NCI-H2029 treated with DMSO at 0.1 percent for 48 hours (cell line): ENCODE data around the gene SNRPD3.

Source experiments
- DNase-seq: peaks from one replicate; lab custom pipeline; 2025; lab: John Stamatoyannopoulos, UW

SNRPD3 gene

DNA sequence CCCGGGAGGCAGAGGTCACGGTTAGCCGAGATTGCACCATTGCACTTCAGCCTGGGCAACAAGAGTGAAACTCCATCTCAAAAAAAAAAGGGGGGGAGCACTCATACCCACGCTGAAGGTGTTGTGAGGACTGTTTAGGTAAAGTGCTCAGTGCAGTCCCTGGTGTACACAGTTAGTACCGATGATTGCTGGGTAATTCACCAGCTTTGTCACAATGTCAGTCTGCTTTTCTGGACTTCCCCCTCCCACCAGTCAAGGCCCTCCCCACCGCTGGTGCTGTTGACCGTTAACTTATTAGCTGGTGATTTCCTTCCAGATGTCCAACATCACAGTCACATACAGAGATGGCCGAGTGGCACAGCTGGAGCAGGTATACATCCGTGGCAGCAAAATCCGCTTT, 11.9 kb downstream of the SNRPD3 start:
- no peak for DNase-seq

DNA sequence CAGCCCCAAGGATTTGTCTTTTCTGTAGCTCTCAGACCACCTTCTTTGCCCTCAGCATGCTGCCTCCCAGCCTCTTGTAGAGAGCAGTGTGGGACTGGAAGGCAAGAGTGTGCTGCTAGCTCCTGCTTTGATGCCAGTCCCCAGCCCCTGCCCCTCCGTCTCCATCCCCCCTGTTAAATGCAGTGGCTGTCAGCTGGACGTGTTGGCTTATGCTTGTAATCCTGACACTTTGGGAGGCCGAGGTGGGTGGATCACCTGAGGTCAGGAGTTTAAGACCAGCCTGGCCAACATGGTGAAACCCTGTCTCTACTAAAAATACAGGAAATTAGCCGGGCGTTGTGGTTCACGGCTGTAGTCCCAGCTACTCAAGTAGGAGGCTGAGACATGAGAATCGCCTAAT, 15.5 kb downstream of the SNRPD3 start:
- DNase-seq, result no peak

DNA sequence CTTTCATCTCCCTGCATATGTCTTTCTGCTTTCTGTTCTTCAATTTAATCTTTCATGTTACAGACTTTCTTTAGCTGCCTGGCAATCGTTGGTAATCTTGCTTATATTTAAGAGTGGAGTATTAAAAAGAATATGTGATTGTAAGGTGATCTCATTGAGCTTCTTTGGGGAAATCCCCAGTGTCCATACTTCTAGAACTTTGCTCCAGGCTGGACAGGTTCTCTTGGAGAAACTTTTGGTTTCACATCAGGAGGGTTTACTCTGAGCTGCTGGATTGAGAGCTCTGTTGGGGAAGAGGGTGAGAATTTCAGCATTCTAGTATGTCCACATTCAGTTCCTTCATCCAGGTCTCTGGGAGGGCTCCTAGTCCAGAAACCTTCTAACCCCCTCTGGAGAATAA, 21.0 kb downstream of the SNRPD3 start:
- DNase-seq, result no peak

DNA sequence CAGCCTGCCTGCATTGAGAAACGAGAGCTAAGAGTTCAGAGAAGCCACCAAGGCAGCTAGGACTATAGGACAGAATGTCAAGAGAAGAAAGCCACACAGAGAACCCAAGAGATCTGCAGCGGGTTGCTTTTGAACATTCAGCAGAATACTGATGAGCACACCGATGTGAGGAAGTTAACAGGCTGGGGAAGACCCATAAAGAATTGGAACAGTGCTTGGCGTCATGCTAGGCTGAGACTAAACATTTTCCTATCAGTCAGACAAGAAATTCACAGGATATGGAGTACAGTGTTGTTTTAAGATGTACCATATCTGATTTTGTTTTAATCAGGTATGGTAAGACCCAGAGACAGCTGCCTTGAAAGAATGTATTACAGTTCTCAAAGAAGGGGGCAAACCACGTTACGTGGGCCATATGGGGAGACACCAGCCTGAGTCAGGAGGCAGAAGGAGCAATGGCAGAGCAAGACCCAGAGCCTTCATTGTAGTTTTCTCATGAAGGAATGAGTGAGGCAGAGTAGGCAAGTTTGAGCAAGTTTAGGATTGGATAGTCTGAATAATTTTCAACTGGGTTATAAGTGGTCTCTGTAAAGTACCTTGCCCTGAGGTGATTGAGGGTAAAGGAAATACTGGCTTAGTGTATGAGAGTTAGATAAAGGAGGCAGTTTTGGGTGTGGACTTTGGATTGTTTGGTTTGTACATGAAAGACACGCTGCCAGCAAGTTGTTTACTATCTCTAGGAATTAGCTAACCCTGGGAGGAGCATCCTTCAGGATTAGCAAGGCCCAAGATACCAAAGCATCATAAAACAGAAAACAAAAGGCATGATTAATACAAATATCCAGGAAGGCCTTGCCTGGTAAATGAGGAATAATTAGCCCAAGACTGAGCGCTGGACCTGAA, 22.8 kb downstream of the SNRPD3 start:
- no peak for DNase-seq

DNA sequence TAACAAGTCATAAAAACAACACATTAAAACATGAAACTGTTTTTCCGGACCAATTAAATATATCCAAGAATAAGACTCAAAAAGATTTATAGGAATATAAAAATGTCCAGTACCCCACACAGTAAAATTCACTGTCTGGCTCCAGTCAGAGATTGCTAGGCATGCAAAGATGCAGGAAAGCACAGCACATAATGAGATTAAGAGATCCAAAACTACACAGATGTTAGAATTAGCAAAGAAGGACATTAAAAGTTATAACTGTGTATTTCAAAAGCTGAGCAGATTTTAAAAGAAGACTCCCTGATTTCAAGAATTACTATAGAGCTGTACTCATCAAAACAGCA, 23.4 kb downstream of the SNRPD3 start:
- no peak for DNase-seq

DNA sequence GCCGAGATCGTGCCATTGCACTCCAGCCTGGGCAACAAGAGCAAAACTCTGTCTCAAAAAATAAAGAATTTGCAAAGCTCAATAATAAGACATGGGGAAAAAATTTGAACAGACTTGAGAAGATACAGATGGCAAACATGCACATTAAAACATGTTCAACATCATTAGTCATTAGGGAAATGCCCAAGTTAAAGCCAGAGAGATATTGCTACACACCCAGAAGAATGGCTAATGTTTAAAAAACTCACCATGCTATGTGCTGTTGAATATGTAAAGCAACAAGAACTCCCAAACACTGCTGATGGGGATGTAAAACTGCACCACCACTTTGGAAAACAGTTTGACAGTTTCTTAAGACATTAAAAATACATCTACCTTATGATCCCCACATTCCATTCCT, 24.5 kb downstream of the SNRPD3 start:
- DNase-seq, result no peak

DNA sequence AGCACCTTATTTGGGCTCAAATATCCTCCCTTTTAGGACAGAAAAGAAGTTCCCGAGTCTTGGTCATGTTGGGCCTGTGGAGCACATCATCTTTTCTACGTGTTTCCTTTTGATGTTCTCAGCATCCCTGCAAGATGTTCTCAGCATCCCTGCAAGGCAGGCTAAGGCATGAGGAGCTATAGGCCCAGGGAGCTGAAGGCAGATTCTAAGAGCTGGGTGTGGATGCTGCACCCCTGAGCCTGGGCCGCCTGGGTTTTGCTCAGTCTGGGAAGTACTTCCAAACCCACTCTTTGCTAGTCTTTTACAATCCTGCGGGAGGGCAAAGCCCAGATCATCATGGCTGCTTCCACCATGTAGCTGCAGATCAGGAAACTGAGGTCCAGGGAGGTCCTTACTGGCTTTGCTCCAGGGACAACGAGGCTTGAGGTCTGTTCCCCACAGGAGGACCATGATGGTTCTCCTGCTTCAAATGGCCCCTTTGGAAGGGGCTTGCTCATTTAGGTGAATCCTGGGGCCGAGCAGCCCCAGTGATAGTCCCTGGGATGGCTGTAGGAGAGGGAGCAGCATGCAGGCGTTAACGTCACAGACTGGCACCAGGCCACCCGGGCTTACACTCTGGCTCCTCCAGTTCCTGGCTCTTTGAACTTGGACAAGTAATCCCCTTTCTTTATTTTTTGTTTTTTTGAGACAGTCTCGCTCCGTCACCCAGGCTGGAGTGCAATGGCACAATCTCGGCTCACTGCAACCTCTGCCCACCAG, 26.4 kb downstream of the SNRPD3 start:
- no peak for DNase-seq

DNA sequence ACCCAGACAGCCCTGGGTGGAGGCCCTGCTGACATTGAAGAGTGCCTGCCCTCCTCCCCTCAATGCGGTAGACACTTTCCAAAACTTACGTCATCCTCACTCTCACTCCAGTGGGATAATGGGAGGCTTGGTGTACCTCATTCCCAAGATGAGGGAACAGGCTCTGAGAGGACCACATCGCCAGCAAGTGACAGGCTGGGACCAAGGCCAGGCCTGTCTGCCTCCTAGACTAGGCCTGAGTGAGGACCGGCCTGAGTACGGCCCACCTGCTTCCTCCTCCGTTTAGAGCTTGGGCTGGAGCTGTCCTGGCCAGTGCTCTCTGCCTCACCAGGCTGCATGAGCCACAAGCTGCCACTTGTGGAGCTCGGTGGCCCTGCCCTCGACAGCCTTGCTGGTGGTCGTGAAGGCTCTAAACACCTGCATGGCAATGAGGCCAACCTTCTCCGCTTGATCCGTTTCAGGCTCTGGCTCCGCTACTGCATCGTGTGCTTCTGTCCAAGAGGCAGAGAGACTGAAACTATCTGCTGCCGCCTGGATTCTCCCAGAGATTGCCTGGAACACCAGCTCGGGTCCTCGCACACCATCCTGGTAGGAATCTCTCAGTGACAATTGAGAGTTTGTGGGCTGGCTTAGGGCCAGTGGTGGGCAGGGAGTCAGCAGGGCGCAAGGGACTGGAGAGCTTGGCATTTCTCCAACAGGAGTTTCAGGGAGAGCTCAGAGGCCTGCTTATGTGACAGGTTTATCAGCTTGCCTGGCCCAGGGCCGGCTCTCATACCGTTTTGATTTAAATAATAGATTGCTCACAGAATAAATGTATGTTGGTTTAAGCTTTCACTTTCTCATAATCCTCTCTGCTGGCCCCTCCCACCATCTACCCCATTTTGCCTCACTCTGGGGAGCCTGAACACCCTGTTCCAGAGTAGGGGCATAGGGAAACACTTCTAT, 27.7 kb downstream of the SNRPD3 start:
- peak; percentile 72 for DNase-seq

DNA sequence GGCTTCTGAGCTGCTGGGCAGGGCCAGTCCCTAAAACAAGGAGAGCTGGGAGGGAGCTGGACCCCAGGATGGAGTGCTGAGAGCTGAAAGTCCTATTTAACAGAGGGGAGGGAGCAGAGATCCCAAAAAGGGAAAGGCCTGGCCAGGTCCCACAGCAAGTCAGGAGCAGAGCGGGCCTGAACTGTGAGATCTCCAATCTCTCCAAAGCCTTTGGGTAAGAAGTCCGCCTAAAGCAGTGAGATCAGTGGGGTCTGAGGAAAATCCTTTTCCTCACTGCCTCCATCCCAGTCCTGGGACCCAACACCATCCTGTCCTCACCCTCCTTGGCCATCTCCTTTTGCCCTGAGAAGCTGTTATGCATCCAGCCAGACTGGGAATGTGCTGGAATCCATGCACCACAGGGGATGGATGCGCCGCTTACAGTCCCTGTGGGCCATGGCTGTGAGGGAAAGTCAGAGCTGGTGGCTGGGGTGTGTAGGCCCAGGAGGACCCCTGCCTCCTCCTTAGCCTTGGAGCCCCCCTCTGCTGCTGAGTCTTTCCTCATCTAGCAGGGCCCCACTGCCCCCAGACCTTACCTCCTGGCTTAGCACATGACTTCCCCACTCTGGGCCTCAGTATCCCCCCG, 28.5 kb downstream of the SNRPD3 start:
- DNase-seq, result no peak

DNA sequence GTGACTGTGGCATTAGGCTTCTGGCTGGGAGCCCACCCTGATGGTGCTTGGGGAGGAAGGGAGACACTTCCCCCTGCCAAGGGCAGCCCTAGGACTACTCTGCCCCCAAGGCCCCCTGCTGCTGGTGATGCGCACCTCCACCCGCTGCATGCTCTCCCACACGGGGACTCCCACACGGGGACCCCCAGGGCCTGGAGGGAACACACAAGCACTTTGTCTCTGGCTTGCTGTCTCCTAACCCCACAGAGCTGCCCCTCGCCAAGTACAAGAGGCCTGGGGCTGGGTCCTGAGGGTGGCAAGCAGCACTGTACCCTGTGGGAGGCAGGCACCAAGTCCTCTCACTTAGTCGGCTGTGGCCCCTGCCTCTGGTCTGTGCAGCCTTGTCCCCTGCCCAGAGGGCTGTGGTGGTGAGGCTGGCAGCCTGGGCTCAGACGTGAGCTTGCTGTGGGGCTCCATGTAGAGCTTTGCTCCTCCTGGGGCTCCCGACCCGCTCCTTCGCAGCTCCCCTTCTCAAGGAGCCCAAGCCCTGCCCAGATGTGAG, 29.1 kb downstream of the SNRPD3 start:
- no peak for DNase-seq

DNA sequence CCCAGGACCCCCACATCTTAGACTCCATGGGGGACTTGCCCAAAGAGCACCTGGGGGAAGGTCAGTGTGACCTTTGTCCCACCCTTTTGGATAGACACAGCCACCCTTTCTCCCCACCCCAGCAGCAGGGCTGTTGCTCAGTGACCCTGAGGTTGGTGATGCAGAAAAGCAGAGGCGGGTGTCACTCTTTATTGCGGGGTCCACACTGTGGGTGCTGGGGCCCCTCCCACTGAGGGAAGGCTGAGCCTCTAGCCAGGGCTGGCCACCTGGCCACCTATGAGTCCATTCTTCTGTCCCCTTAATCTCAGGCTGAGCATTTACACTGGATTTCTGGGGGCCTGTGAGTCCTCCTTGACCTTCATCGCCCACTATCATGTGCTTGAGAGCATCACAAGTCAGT, 29.7 kb downstream of the SNRPD3 start:
- DNase-seq, result no peak

DNA sequence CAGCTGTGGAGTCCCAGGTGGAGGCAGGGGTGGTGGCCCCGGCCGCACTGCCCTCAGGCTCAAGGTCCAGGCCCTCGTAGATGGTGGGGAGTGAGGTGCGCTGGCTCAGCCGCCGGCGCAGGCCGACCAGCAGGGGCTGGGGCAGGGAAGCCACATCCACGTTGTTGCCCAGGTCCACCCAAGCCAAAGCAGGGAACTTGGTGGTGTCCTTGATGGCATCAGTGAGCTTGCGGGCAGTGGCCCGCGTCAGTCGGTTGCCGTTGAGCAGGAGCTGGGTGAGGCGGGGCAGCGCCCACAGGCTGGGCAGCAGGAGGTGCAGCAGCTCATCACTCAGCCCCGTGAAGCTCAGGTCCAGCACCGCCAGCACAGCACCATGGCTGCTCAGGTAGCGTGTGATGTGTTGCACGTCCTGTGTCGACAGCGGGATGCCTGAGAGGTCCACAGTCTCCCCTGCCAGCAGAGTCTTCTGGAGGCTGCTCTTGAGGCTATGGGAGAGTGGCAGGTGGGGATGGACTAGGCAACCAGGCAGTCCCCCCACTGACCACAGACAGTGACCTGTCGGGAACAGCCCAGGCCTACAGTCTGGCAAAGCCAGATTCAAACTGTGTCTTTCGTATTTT, 30.2 kb downstream of the SNRPD3 start:
- DNase-seq, result no peak

DNA sequence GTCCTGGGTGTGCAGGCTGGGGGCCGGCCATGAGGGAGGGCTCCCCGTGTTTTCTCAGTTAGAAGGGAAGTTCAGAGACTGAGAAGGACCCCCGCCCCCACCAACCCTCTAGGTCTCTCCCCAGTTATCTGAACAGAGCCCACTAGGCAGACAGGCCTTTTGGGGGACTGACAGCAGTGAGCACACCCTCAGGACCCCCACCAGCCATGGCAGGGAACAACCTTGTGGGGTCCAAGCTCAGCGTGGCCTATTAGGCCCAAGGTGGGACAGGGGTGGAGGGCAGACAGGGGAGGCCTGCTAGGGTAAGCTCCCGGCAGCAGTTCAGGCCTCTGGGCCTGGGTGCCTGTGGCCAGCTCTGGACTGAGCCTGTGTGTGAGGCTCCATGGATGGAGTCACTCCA, 31.5 kb downstream of the SNRPD3 start:
- DNase-seq, result no peak

DNA sequence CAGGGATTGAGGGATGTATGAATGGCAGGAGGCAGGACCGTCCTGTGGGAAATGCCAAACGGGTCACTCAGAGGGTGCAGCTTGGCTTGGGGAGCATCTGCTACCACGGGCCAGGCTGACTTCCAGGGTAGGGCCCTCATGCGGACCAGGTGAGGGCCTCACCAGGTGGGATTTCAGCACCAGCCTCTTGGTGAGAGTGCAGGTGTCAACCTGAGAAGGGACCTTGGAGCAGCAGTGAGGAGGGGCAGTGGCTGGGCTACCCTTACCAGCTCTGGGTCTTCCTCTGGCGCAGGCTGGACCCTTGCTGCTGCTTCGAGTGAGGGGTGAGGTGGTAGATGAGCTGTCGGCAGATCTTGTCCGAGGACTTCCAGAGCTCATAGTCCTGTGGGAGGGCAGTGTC, 32.1 kb downstream of the SNRPD3 start:
- no peak for DNase-seq

DNA sequence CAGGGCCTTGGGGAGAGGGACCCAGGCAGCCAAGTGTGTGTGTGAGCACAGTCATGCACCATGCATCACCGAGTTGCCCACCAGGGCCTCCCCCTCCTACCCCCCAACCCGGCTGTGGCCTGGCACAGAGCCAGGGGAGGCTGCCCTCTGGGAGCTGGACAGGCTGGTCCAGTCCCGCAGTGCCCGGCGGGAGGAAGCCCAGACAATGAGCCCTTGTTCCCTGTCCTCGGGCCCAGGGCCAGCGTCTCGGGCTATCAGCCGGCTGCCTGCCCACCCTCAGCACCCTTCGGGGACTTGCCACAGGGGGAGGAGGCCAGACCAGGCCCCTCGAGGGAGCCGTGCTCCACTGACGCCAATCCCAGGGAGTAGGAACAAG, 32.6 kb downstream of the SNRPD3 start:
- no peak for DNase-seq

DNA sequence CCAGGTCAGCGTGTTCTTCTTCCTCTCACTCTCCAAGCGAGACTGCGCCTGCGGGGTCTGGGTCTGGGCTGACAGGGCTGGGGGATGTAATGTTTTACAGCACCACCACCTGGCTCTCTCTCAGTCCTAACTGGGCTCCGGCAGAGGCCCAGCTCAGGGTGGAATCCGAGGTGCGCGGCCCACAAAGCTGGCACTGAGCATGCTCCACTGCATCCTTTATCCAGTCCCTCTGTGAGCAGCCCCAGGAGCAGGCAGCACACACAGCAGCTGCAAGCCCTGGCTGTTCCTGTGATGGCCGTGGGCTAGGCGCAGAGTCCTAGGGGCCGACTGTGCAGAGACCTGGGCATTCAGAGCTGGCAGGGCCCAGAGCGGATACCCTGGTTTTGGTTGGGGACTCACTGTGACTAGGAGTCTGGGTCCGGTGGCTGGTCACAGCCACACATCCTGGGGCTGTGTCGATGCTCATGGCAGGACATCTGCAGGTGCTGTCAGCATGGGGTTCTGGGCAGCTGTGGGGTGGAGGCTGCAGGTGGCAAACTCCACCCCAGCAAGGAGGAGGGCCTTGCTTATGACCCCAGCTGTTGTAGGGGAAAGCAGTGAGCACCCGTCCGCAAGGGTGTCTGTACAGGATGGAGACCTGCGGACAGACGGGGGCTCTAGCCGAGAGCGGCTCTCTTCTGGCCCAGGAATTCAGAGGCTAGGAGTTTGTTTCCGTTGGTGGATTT, 33.1 kb downstream of the SNRPD3 start:
- DNase-seq, result no peak

DNA sequence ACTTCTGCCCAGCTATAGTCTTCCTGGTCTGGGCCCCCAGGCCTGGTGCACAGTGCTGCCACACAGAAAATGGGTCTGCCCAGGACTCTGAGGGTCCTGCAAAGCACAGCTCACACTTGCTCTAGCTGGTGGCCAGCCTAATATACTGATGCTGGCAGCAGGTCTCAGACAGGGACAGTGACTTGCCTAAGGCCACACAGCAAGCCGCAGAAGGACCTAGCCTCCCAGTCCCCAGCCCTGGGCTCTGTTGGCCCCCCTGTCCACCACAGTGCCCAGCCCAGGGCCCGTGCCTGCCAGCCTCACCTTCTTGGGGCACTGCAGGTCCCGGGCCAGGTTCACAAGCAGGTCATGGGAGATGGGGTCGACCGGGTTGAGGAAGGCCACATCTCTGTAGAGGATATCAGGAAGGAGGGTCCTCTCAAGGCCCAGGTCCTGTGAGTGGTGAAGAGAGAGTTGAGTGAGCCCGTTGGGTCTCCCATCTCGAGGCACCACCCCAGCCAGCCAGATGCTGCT, 33.8 kb downstream of the SNRPD3 start:
- DNase-seq, result no peak

DNA sequence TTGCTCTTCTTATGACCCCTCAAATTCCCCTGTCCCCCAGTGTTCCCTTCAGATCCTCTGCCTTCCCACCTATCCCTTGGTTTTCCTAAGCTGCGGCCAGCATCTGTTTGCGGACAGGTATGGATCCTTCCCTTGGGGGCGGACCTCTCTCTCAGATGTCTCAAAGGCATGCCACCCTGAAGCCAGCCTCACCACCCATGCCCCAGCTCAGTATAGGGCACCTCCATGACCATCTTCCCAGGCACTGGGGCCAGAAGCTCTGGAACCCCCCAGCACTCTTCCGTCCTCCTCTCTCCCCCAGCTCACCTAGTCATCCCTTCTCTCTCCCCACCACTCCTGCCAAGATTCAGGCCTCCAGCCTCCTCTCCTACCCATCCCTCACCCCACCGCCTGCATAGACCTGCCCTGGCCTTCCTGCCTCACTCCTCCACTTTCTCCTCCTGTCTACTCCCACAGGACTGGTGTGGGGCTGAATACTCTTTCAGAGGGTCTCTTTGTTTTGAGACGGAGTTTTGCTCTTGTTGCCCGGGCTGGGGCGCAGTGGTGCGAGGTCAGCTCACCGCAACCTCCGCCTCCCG, 34.9 kb downstream of the SNRPD3 start:
- DNase-seq, result no peak

DNA sequence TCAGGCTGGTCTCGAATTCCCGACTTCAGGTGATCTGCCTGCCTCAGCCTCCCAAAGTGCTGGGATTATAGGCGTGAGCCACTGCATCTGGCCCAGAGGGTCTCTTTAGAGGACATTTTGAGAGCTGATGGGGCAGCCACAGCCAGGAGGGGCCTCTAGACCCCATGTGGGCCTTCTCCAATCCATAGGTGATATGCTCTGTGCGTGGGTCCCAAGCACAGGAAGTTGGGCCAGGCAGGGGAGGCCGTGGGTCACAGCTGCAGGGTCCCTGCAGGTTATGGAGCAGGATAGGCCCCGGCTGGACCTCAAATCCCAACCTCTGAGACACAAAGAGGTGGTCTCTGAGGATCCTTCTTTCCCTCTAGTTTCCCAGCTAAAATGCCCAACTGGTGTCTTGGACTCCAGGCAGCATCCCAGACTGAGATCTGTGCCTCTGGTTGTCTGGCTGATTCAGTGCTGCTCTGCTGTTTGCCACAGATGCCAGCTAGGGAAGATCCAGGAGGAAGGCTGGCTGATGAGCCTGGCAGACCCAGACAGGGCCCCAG, 35.6 kb downstream of the SNRPD3 start:
- no peak for DNase-seq
